Measurements from ENCODE around the gene WDFY3. TPM values are rescaled to one million over a fixed set of nuclear protein-coding genes. Genes with fewer than 3 reads are reported as not detected.

Gene WDFY3
- total and polyA plus RNA-seq, 9 of the 15 experiments (the other 6 are each of a cell fraction or from before 2014, with no cell fraction given): 0.58 to 13.5 (median 9.4) TPM

- POLR2A ChIA-PET: no interaction called here
- ATAC-seq: no peak
- no peaks in the 10 kb centered on the region for H3K79me2 ChIP-seq (ENCODE audit: control insufficient read depth, insufficient read depth, low read length)
- H2AFZ ChIP-seq (ENCODE audit: low read depth, low read length): no peak overlapping the region
- 25% methylated on average over 3 of the region's 3 CpGs for WGBS (ENCODE audit: insufficient coverage, low coverage, missing lambda C conversion rate)
- H3K4me3 ChIP-seq: no peak overlapping the region
- intact Hi-C loops (cut with micrococcal nuclease): no loop called here
- H3K4me2 ChIP-seq (ENCODE audit: insufficient read depth, low read length): no peak overlapping the region
- CTCF ChIA-PET (ENCODE audit: low intra/inter-chr PET ratio): no interaction called here
- no peak for FAIRE-seq
- peaks cover 0 to 5% of the 10 kb centered on the region in 2 experiments; a peak in 2 of 5 replicates for H3K4me1 ChIP-seq (replicated peaks in 1 of 2; ENCODE audit: control insufficient read depth in 2 of 2, insufficient read depth in 2 of 2, low read length in 2 of 2)
- no peak for DNase-seq (ENCODE audit: extremely low read depth in 1 of 4, low spot score in 3 of 4)
- H4K20me1 ChIP-seq (replicated peaks; ENCODE audit: control insufficient read depth, insufficient read depth, low read length): no peaks in the 10 kb centered on the region
- H3K9me1 ChIP-seq (ENCODE audit: control insufficient read depth, insufficient read depth, low read length): no peaks in the 10 kb centered on the region
- no peaks in the 10 kb centered on the region for H3K36me3 ChIP-seq (ENCODE audit: control insufficient read depth, insufficient read depth, low read length)
- in situ Hi-C loops (cut with MboI): no loop called here
- BruUV-seq (replicated peaks): no TSS peak
- H3K27me3 ChIP-seq (ENCODE audit: control insufficient read depth in 2 of 2, insufficient read depth in 2 of 2, low read length in 2 of 2): no peaks in the 10 kb centered on the region
- no peaks in the 10 kb centered on the region for H3K9me3 ChIP-seq (replicated peaks; ENCODE audit: control insufficient read depth, insufficient read depth, low read depth, low read length)
- TF ChIP-seq ZNF75A (CRISPR knock-in tag; IDR thresholded peaks at IDR 0.05) (no peak), FUS (optimal IDR thresholded peaks at IDR 0.05; ENCODE audit: low read depth, low read length) (no peak), ZNF324 (CRISPR knock-in tag; IDR thresholded peaks at IDR 0.05) (no peak), POLR2B (IDR thresholded peaks at IDR 0.05; ENCODE audit: low read depth, partially characterized antibody) (no peak), SLC30A9 (CRISPR knock-in tag; IDR thresholded peaks at IDR 0.05) (no peak), HNRNPLL (IDR thresholded peaks at IDR 0.05; ENCODE audit: low read depth, low read length, poor library complexity, severe bottlenecking) (no peak), EGR1 (conservative IDR thresholded peaks at IDR 0.05) (no peak), NFATC3 (IDR thresholded peaks at IDR 0.05) (no peak), HDAC2 (IDR thresholded peaks at IDR 0.05) (no peak), CCNT2 (IDR thresholded peaks at IDR 0.05; ENCODE audit: borderline replicate concordance, extremely low read depth, insufficient read length, low read depth, low read length) (no peak), TOE1 (IDR thresholded peaks at IDR 0.05; ENCODE audit: borderline replicate concordance) (no peak), TOE1 (CRISPR knock-in tag; IDR thresholded peaks at IDR 0.05; ENCODE audit: borderline replicate concordance, low read depth) (no peak), ZNF586 (CRISPR knock-in tag; conservative IDR thresholded peaks at IDR 0.05) (no peak), HMGN3 (IDR thresholded peaks at IDR 0.05; ENCODE audit: borderline replicate concordance, extremely low read depth, insufficient read length, low read depth, low read length) (no peak), ZBTB11 (CRISPR knock-in tag; IDR thresholded peaks at IDR 0.05) (no peak), FOXK1 (CRISPR knock-in tag; IDR thresholded peaks at IDR 0.05; ENCODE audit: borderline replicate concordance) (no peak), HNRNPH1 (optimal IDR thresholded peaks at IDR 0.05; ENCODE audit: low read depth, low read length) (no peak), ILK (tag; IDR thresholded peaks at IDR 0.05; ENCODE audit: borderline replicate concordance, low read depth) (no peak), MXD1 (CRISPR knock-in tag; IDR thresholded peaks at IDR 0.05; ENCODE audit: borderline replicate concordance, poor library complexity, severe bottlenecking) (no peak), MED1 (CRISPR knock-in tag; IDR thresholded peaks at IDR 0.05; ENCODE audit: borderline replicate concordance) (no peak), STAG1 (CRISPR knock-in tag; IDR thresholded peaks at IDR 0.05; ENCODE audit: borderline replicate concordance) (no peak)
- H3K9ac ChIP-seq (ENCODE audit: insufficient read depth in 1 of 2, low read depth in 2 of 2, low read length in 2 of 2): no peak overlapping the region
- H3K27ac ChIP-seq (ENCODE audit: extremely low read depth, low read depth, low read length): no peak overlapping the region
Observed at GRCh38 chr4:84878546-84878945, 87.9 kb downstream of the WDFY3 start.
